ENCODE results near the gene CCL19.

DNA sequence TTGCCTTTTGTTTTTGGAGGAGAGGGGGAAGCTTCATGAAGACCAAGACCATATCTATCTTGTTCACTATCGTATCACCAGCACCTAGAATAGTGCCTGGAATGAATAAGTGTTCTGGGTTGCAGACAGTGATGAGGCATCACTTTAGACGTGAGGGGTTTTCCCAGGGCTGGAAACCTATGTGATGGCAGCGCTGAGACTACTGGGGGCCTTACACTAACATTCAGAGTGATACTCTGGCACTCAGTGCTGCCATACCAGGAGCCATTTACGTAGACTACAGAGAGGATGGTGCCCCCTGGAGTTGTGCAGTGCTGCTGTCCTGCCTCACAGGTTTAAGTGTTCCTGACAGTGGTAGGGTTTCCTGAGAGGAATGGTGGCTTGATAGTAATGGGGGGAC, 6.9 kb downstream of the CCL19 start:
- no peak for TF ChIP-seq YY1 (IDR thresholded peaks at IDR 0.05; ENCODE audit: insufficient read depth, insufficient read length)
- TF ChIP-seq ZNF274 (IDR thresholded peaks at IDR 0.05; ENCODE audit: low read depth, low read length) = no peak
